Articular chondrocyte of knee joint (primary cell): Measurements from ENCODE around the gene IGFBP4. TPM values are rescaled to one million over a fixed set of nuclear protein-coding genes. Genes with fewer than 3 reads are reported as not detected.

Experiments
- total RNA-seq: library from RNA; depleted of rRNA; stranded (reverse); fragments of >200 nt; gene quantifications from 2 replicates; pipeline ENCODE4 v1.2.3, GENCODE V29; 2012

Gene IGFBP4
- total RNA-seq: 1,032 and 1,209 TPM in 2 replicates

GRCh38 chr17:40443196-40443987 is at the start of gene IGFBP4:
Gene IGFBP4 (plus strand): TSS chr17:40443450. CDS start chr17:40443736, 286 bp downstream.

GRCh38 chr17:40417609-40418427 is 25.4 kb upstream of the IGFBP4 start, which contains the start of gene TOP2A:
Gene TOP2A (minus strand): TSS chr17:40417896. CDS start chr17:40417791, 105 bp downstream.

GRCh38 chr17:40501499-40501911 is 58.3 kb downstream of the IGFBP4 start, which contains the start of gene TNS4:
Gene TNS4 (minus strand): TSS chr17:40501623. CDS start chr17:40496425, 5,198 bp downstream.

Other genes starting within 250 kb of the IGFBP4 start
- 13.1 and 14.4 TPM in 2 replicates for gene WIPF2, start 224.1 kb upstream of the IGFBP4 start, total RNA-seq
- gene CDC6, start 155.6 kb upstream of the IGFBP4 start, total RNA-seq: 14.0 and 20.1 TPM in 2 replicates
- 33.1 and 38.3 TPM in 2 replicates for gene RARA, start 134.3 kb upstream of the IGFBP4 start, total RNA-seq
- 1.5 and 2.9 TPM in 2 replicates for gene GJD3, start 78.7 kb upstream of the IGFBP4 start, total RNA-seq
- gene TOP2A, start 25.6 kb upstream of the IGFBP4 start, total RNA-seq: 74.2 and 92.2 TPM in 2 replicates
- gene TNS4, start 58.2 kb downstream of the IGFBP4 start, total RNA-seq: 0.26 and 0.65 TPM in 2 replicates
- 0.11 TPM in 1 of 2 replicates, not detected in the other for gene CCR7, start 122.0 kb downstream of the IGFBP4 start, total RNA-seq
- gene SMARCE1, start 204.4 kb downstream of the IGFBP4 start, total RNA-seq: 135 and 139 TPM in 2 replicates
- not detected in 2 replicates for gene KRT222, start 221.7 kb downstream of the IGFBP4 start, total RNA-seq